GM18858 (cell line): Measurements from ENCODE around the gene KCTD16.

Experiments
- ATAC-seq: cut with Tn5 transposase; IDR thresholded peaks from one replicate; pipeline ENCODE4 v1.9.1; 2021; ENCODE audit not compliant: unreplicated experiment

Gene KCTD16

GRCh38 chr5:144504929-144505577 is 334.4 kb downstream of the KCTD16 start:
- no peak for ATAC-seq

GRCh38 chr5:144510845-144511579 is 340.3 kb downstream of the KCTD16 start:
- no peak for ATAC-seq

- ATAC-seq: no peak
These were observed 341.0 kb downstream of the KCTD16 start for GRCh38 chr5:144511580-144512072.

GRCh38 chr5:144522698-144523097 is 352.0 kb downstream of the KCTD16 start:
- no peak for ATAC-seq

- no peak for ATAC-seq
These were observed 354.3 kb downstream of the KCTD16 start for GRCh38 chr5:144525000-144525399.

GRCh38 chr5:144531188-144531587 is 360.5 kb downstream of the KCTD16 start:
- ATAC-seq: no peak
